Measurements from ENCODE around the gene TNFRSF18. TPM values are rescaled to one million over a fixed set of nuclear protein-coding genes. Genes with fewer than 3 reads are reported as not detected.
"Not testable (repeated sequence)": the region's sequence is repeated elsewhere in the genome, so short reads cannot be mapped to it uniquely, and the experiment has no call there.

Gene TNFRSF18
- total RNA-seq, 1 donor, result not detected

DNA sequence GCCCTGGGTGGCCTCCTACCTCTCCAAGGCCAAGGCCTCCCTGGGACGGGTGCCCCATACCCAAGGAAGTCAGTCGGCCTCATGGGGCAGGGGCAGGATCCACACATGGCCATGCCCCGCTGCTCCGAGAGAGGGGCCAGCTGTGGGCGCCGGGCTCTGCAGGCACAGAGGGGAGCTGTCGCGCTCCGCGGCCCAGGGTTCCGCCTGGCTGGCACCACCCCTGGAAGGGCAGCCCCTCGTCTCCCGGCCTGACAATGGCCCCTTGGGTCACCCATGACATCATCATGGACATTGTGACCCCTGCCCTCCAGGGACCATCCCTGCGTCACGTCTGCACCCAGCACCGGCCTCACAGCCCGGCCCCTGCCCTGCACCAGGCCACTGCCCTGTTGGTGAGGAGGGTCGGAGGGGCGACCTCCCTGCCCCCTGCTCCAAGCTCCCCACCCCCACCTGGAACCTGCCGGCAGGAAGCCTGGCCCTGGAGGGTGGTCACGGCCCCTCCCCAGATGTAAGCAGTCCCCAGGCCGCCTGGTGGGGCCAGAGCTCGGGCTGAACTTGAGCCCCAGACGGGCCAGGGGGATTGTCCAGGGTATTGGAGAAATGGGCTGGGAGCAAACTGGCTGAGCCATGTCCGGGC lies 26.9 kb downstream of the TNFRSF18 start:
- Histone ChIP-seq H4K20me1 (ENCODE audit: insufficient read depth, low read length) (no peaks in the 10 kb centered on the region), H3K79me2 (ENCODE audit: insufficient read depth, low read length) (no peaks in the 10 kb centered on the region), H3K27me3 (ENCODE audit: insufficient read depth, low read length) (peaks cover 17% of the 10 kb centered on the region), H3K4me2 (ENCODE audit: insufficient read depth, low read length) (no peak overlapping the region), H3K27ac (ENCODE audit: low read depth, low read length) (no peak overlapping the region), H3K4me1 (ENCODE audit: insufficient read depth, low read length) (no peaks in the 10 kb centered on the region), H3K9me3 (ENCODE audit: low read depth, low read length) (no peaks in the 10 kb centered on the region), H3K4me3 (ENCODE audit: insufficient read depth, low read length) (no peak overlapping the region), H3K36me3 (ENCODE audit: insufficient read depth, low read length) (no peaks in the 10 kb centered on the region), H2AFZ (ENCODE audit: low read length) (no peak overlapping the region)
- DNase-seq (ENCODE audit: insufficient read length, low spot score, missing footprints), result peak; percentile 56
- TF ChIP-seq, protein P1, sequence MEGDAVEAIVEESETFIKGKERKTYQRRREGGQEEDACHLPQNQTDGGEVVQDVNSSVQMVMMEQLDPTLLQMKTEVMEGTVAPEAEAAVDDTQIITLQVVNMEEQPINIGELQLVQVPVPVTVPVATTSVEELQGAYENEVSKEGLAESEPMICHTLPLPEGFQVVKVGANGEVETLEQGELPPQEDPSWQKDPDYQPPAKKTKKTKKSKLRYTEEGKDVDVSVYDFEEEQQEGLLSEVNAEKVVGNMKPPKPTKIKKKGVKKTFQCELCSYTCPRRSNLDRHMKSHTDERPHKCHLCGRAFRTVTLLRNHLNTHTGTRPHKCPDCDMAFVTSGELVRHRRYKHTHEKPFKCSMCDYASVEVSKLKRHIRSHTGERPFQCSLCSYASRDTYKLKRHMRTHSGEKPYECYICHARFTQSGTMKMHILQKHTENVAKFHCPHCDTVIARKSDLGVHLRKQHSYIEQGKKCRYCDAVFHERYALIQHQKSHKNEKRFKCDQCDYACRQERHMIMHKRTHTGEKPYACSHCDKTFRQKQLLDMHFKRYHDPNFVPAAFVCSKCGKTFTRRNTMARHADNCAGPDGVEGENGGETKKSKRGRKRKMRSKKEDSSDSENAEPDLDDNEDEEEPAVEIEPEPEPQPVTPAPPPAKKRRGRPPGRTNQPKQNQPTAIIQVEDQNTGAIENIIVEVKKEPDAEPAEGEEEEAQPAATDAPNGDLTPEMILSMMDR (IDR thresholded peaks at IDR 0.05; ENCODE audit: extremely low read depth, low read depth, low read length), result no peak

DNA sequence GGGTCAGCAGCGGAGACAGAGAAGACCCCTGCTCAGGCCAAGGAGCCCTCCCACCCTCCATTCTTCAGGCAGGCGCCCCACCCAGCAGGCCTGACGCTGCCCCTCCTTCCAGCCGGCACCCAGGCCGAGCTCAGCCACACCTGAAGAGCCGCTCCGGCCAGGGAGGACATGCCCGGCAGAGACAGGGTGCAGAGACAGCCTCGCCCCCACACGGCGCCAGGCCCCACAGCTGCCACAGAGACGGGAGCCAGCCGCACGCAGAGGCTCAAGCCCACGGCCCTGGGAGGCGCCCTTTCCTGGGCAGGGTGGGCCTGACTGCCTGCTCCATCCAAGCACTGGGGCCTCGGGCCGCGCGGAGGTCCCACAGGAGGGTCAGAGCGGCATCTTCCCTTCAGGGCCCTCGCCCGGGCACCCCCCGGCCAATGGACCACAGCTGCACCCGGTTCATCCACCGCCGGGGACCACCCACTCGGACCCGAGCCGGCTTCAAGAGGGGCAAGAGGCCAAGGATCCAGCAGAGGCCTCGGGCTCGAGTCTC lies 27.5 kb downstream of the TNFRSF18 start:
- H3K9me3 ChIP-seq (ENCODE audit: low read depth, low read length), result no peaks in the 10 kb centered on the region
- H4K20me1 ChIP-seq (ENCODE audit: insufficient read depth, low read length), result no peaks in the 10 kb centered on the region
- TF ChIP-seq, protein P1 (IDR thresholded peaks at IDR 0.05; ENCODE audit: extremely low read depth, low read depth, low read length), result no peak

DNA sequence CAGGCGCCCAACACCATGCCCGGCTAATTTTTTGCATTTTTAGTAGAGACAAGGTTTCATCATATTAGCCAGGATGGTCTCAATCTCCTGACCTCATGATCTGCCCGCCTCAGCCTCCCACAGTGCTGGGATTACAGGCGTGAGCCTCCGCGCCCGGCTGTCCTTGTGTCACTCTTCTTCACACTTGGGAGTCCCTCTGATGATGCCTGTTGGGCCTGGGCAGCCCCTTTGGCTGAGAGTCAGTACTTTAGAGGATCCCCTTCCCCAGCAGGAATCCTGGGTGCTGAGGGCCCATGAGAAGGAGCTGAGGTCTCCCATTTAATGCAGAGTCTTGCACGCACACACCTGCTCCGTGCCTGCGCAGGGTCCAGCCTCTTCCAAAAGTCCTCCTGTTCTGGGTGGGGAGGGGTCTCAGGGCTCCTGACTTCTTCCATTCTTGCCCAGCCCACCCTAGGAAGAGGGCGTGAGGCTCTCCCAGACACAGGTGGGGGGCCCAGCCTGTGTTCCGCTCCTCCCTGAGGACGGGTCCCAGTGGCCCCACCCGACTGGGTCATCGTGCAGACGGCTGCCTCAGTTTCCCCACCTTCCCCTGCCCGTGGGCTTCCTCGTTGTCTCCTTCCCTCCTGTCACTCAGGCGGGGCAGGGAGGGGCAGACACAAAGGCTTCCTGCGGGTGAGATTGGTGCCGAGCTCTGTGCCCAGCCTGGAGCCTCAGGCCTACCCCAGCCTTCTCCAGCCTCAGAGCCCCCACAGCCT lies 28.8 kb downstream of the TNFRSF18 start:
- H3K36me3 ChIP-seq (ENCODE audit: insufficient read depth, low read length), result no peaks in the 10 kb centered on the region
- TF ChIP-seq, protein P1 (IDR thresholded peaks at IDR 0.05; ENCODE audit: extremely low read depth, low read depth, low read length), result no peak
- no peaks in the 10 kb centered on the region for H3K9me3 ChIP-seq (ENCODE audit: low read depth, low read length)
- no peaks in the 10 kb centered on the region for H3K79me2 ChIP-seq (ENCODE audit: insufficient read depth, low read length)
- H3K27me3 ChIP-seq (ENCODE audit: insufficient read depth, low read length), result peaks cover 35% of the 10 kb centered on the region
- H3K27ac ChIP-seq (ENCODE audit: low read depth, low read length), result no peak overlapping the region
- H3K4me3 ChIP-seq (ENCODE audit: insufficient read depth, low read length), result no peak overlapping the region
- H3K4me1 ChIP-seq (ENCODE audit: insufficient read depth, low read length), result no peaks in the 10 kb centered on the region
- no peak overlapping the region for H3K4me2 ChIP-seq (ENCODE audit: insufficient read depth, low read length)
- H2AFZ ChIP-seq (ENCODE audit: low read length), result no peak overlapping the region
- no peaks in the 10 kb centered on the region for H4K20me1 ChIP-seq (ENCODE audit: insufficient read depth, low read length)
- peak; percentile 68 for DNase-seq (ENCODE audit: insufficient read length, low spot score, missing footprints)

More for the DNA sequence above, 27.5 kb downstream of the TNFRSF18 start:
- H3K4me2 ChIP-seq (ENCODE audit: insufficient read depth, low read length), result no peak overlapping the region
- no peaks in the 10 kb centered on the region for H3K36me3 ChIP-seq (ENCODE audit: insufficient read depth, low read length)
- peaks cover 24% of the 10 kb centered on the region for H3K27me3 ChIP-seq (ENCODE audit: insufficient read depth, low read length)
- DNase-seq (ENCODE audit: insufficient read length, low spot score, missing footprints), result peak; percentile 77
- no peak overlapping the region for H3K4me3 ChIP-seq (ENCODE audit: insufficient read depth, low read length)
- no peaks in the 10 kb centered on the region for H3K4me1 ChIP-seq (ENCODE audit: insufficient read depth, low read length)
- no peak overlapping the region for H2AFZ ChIP-seq (ENCODE audit: low read length)
- no peak overlapping the region for H3K27ac ChIP-seq (ENCODE audit: low read depth, low read length)
- no peaks in the 10 kb centered on the region for H3K79me2 ChIP-seq (ENCODE audit: insufficient read depth, low read length)

DNA sequence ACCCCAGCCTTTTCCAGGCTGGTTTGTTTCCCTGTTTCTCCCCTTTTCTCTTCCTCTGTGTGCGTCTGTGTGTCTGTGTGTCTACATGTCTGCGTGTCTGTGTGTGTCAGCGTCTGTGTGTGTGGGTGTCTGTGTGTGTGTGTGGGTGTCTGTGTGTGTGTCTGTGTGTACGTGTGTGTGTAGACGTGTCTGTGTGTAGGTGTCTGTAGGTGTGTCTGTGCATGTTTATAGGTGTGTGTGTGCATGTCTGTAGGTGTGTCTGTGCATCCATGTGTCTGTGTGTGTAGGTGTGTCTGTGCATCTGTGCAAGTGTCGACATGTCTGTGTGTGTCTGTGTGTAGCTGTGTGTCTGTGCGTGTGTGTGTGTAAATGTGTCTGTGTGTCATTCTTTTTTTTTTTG lies 29.5 kb downstream of the TNFRSF18 start:
- TF ChIP-seq, protein P1 (IDR thresholded peaks at IDR 0.05; ENCODE audit: extremely low read depth, low read depth, low read length), result no peak
- Histone ChIP-seq H3K27ac (ENCODE audit: low read depth, low read length) (no peak overlapping the region), H3K79me2 (ENCODE audit: insufficient read depth, low read length) (no peaks in the 10 kb centered on the region), H3K4me2 (ENCODE audit: insufficient read depth, low read length) (no peak overlapping the region), H3K9me3 (ENCODE audit: low read depth, low read length) (no peaks in the 10 kb centered on the region), H3K4me1 (ENCODE audit: insufficient read depth, low read length) (no peaks in the 10 kb centered on the region), H3K36me3 (ENCODE audit: insufficient read depth, low read length) (no peaks in the 10 kb centered on the region), H3K4me3 (ENCODE audit: insufficient read depth, low read length) (no peak overlapping the region), H4K20me1 (ENCODE audit: insufficient read depth, low read length) (no peaks in the 10 kb centered on the region), H3K27me3 (ENCODE audit: insufficient read depth, low read length) (peaks cover 40% of the 10 kb centered on the region), H2AFZ (ENCODE audit: low read length) (no peak overlapping the region)
- peak; percentile 64 for DNase-seq (ENCODE audit: insufficient read length, low spot score, missing footprints)

DNA sequence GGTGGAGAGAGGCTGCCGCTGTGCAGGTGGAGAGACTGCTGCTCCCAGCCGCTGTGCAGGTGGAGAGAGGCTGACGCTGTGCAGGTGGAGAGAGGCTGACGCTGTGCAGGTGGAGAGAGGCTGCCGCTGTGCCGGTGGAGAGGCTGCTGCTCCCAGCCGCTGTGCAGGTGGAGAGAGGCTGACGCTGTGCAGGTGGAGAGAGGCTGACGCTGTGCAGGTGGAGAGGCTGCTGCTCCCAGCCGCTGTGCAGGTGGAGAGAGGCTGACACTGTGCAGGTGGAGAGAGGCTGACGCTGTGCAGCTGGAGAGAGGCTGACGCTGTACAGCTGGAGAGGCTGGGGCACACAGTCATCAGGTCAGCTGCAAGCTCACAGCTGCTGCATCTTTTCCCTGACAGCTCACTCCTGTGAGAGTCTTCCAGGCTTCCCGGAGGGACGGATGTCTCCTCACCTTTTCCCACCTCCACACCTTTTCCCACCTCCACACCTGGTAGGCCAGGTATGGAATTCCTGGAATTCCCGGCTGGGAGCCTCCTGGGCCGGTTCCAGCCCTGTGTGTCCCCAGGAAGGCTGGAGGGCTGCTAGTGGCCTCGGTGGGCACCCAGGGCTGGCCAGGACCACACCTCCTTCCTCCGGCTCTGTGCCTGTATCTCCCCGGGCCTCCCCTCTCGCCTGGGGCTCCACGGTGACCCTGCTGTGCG lies 30.2 kb downstream of the TNFRSF18 start:
- not testable (repeated sequence) for H3K9me3 ChIP-seq (ENCODE audit: low read depth, low read length); H2AFZ ChIP-seq (ENCODE audit: low read length); H3K79me2 ChIP-seq (ENCODE audit: insufficient read depth, low read length); H3K4me3 ChIP-seq (ENCODE audit: insufficient read depth, low read length); H3K4me1 ChIP-seq (ENCODE audit: insufficient read depth, low read length); H3K27ac ChIP-seq (ENCODE audit: low read depth, low read length); H4K20me1 ChIP-seq (ENCODE audit: insufficient read depth, low read length); H3K36me3 ChIP-seq (ENCODE audit: insufficient read depth, low read length); H3K4me2 ChIP-seq (ENCODE audit: insufficient read depth, low read length)
- H3K27me3 ChIP-seq (ENCODE audit: insufficient read depth, low read length), result peaks cover 41% of the 10 kb centered on the region
- DNase-seq (ENCODE audit: insufficient read length, low spot score, missing footprints), result peak; percentile 66
